Amniotic epithelial cell (primary cell): Measurements from ENCODE around the gene SYTL1.
A peak's percentile ranks its signal among the peaks of the same experiment; 100 is the strongest.

Source experiments
- DNase-seq: peaks from one replicate; pipeline ENCODE4 v3.0.0-alpha.2; 2010; ENCODE audit warnings: low read depth

The SYTL1 gene

GRCh38 chr1:27341525-27342252 lies at the start of gene SYTL1:
SYTL1 (plus strand) TSS chr1:27342022; CDS start chr1:27345335, 3,313 bp downstream.
- peak; percentile 65 for DNase-seq

- no peak for DNase-seq
These were observed 49.7 kb upstream of the SYTL1 start for GRCh38 chr1:27292106-27292505.

- DNase-seq = no peak
These were observed 47.9 kb upstream of the SYTL1 start for GRCh38 chr1:27293915-27294314.

- peak; percentile 40 for DNase-seq
These were observed 45.0 kb upstream of the SYTL1 start for GRCh38 chr1:27296773-27297291.

GRCh38 chr1:27297903-27298302 lies 43.9 kb upstream of the SYTL1 start:
- no peak for DNase-seq

- peak; percentile 5 for DNase-seq
These were observed 43.0 kb upstream of the SYTL1 start for GRCh38 chr1:27298632-27299384.

- peak; percentile 100 for DNase-seq
These were observed 42.2 kb upstream of the SYTL1 start for GRCh38 chr1:27299385-27300271.

DNA sequence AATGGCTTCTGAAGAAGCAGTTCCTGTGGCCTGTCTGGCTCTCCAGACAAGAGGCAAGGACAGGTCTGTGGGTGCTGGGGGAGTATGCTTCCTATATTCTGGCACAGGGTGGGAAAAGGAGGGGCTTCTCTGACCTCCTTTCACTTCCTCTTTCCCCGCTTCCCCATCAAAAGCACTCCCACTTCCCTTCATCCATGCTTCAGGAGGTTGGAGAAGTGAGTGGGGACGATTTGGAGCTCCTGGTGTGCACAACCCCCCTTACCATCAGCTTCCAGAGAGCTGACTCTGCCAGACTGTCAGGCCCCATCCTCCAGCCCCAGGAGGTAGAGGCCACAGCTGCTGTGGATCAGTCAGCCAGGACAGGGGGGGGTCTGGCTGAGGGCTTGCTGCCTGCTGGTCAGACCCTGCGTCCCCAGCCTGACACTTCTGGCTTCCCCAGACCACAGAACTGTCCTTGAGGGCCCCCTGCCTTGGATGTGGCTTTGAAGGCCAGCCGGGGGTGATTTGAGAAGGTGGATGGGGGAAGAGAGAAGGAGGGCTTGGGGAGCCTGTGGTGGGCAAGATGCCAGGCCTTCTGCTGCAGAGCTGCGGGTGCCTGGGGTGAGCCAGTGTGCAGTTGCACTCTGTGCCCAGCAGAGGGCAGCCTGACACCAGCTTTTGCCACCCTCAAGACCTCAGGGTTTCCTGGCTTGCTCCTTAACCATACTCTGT lies 41.3 kb upstream of the SYTL1 start:
- peak; percentile 87 for DNase-seq

- DNase-seq = no peak
These were observed 40.8 kb upstream of the SYTL1 start for GRCh38 chr1:27301052-27301422.

DNA sequence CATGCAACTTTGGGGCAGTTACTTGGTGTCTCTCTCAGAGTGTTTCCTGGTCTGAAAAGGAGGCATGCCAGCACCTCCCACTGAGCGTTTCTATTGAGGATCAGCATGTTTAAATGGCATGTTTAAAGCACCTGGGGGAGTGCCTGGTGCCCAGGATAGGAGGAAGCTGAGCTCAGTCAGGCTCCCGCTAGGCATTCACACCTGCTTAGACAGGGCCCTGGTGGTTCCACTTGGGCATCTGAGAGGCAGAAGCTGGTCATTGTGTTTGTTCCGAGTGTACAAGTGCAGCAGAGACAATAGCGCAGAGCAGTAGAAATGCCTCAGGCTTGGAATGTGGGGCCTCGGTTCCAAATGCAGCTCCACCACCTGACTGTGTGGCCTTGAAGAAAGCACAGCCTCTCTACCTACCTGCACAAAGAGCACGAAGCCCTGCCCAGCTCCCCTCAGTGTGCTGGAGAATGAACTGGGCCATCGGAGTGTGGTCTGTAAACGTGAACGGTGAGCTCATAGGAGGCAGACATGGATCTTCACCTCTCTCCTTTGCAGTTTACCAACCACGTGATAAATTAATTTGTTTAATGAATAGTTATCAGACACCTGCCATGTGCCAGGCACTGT lies 40.1 kb upstream of the SYTL1 start:
- no peak for DNase-seq

GRCh38 chr1:27302612-27303011 lies 39.2 kb upstream of the SYTL1 start:
- no peak for DNase-seq

DNA sequence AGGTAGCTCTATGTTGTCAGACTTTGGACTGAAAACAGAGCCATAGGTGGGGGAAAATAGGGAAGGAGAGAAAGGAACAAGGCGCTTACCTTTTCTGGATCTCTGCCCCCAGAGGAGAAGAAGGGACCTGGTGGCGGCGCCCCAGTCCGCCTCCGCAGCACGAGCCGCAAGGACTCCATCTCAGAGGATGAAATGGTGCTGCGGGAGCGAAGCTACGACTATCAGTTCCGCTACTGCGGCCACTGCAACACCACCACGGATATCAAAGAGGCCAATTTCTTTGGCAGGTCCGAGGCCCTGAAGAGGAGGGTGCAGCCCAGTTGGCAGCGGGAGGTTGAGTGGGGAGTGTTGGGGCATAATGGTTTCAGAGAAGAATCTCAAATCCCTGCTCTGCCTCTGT lies 38.3 kb upstream of the SYTL1 start:
- no peak for DNase-seq

DNA sequence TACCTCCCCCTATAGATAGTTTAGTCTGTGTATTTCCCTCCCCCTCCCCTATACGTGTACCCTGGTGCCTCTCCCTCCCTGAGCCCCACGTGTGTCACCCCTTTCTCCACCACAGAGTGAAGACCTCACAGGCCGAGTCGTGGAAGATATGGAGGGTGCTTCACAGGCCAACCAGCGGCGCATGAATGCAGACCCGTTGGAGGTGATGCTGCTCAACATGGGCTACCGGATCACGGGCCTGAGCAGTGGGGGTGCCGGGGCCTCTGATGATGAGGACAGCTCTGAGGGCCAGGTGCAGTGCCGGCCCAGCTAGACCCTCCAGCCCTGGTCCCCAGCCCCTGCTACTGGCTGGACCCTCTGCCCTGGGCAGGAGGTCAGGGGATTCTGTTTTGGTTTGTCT lies 35.8 kb upstream of the SYTL1 start:
- DNase-seq = no peak

GRCh38 chr1:27306892-27307761 lies 34.7 kb upstream of the SYTL1 start:
- no peak for DNase-seq

DNA sequence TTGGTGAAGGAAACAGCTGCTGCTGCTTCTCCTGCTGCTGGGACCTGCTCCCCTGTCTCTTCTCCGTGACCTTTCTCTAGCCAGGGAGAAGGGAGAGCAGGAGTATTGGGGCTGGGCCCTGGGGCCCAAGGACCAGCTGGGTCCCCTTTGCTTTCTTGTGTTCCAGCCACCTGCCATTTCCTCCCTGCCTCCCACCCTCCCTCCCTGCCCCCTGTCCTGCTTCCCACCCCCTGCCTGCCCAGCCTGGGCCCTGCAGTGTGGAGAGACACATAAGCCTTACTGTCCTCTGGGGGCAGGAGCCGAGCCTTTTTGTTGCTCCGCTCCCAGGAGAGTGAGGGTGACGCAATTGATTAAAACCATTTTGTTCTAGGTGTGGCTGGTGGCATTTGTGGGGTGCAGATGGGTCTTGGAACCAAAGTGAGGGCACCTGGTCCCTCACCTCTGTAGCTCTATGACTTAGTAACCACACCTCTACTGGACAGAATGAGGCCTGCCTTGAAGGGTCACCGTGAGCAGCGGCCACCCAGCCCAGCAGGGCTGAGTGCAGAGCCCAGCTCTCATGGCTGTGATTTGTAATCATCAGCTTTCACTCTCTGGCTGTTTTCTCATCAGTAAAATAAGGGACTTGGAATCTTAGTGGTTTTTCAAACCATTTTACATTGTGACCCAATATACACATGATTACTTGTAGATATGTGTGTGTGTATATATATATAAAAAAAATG lies 33.8 kb upstream of the SYTL1 start:
- no peak for DNase-seq

GRCh38 chr1:27314169-27314568 lies 27.7 kb upstream of the SYTL1 start:
- no peak for DNase-seq

DNA sequence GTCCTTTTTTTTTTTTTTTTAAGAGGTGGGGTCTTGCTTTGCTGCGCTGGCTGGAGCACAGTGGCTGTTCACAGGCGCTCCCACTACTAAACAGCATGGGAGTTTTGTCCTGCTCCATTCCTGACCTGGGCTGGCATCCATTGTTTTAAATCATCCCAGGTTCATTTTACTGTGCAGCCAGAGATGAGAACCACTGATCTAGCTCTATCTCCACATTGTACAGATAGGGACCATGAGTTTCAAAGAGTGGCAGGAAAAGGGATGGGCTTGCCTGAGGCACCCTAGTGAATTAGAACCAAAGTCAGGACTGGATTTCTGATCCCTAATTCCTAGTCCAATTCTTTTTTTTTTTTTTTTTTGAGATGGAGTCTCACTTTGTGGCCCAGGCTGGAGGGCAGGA lies 27.1 kb upstream of the SYTL1 start:
- DNase-seq = no peak

DNA sequence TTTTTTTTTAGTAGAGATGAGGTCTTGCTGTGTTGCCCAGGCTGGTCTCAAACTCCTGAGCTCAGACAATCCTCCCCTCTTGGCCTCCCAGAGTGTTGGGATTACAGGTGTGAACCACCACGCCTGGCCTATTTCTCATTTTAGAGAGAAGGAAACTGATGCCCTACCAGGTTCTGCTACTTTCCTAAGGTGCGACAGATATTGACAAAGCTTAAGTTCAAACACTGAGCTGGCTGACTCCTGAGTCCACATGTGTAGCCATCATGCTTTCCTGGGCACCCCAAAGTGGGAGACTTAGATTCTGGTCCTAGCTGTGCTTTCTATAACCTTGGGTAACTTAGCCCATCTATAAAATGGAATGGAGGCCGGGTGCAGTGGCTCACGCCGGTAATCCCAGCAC lies 25.0 kb upstream of the SYTL1 start:
- no peak for DNase-seq

DNA sequence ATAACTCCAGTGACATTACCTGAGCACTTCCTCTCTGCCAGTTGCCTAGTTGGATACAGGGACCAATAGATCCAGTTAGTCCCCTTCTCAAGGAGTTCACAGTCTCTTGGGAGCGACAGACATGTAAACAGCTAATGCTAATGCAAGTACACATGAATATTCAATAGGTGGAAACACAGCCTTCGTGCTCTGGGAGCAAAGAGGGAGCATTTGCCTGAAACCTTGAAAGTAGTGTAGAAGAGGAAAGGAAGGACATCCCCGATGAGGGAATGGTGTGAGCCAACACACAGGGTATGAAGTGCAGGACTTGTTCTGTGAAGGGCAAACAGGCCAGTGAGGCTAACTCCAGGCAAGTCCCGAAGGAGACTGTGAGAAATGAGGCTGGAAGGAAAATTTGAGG lies 23.7 kb upstream of the SYTL1 start:
- no peak for DNase-seq

DNA sequence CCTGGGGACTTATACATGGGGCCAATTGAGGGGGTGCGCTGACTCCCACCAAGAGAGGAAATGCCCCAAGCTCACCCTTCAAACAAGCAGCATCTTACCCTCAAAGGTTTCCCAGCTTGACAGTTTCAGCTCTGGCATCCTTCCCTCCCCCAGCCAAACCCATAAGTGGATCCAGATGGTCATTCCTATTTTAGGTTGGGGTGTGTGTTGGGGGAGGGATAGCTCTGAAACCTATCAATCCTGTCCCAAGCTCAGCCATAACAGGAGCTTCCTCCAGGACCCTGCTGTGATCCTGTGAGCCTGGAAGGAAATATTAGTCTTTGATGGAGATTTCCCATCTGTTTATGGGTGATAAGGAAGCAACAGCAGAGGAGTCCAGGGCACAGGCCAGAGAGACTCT lies 23.2 kb upstream of the SYTL1 start:
- DNase-seq = no peak
